Nephron progenitor cell (in vitro differentiated cells): ENCODE data around the gene GALNT7.

ENCODE experiments used
- DNase-seq: peaks from one replicate; pipeline ENCODE4 v3.0.0; 2021
- H3K27ac Mint-ChIP-seq: 2 replicates; pipeline ENCODE4 v1.8.0; 2021; ENCODE audit warnings: mild to moderate bottlenecking, moderate library complexity, mixed read lengths
- H3K27me3 Mint-ChIP-seq: 2 replicates; pipeline ENCODE4 v1.8.0; 2021; ENCODE audit warnings: mild to moderate bottlenecking, low read depth, mixed read lengths; ENCODE audit not compliant: poor library complexity
- H3K36me3 Mint-ChIP-seq: 2 replicates; pipeline ENCODE4 v1.8.0; 2021; ENCODE audit warnings: low read depth, mixed read lengths
- H3K4me1 Mint-ChIP-seq: 2 replicates; pipeline ENCODE4 v1.8.0; 2021; ENCODE audit warnings: mixed read lengths
- H3K4me3 Mint-ChIP-seq: 2 replicates; pipeline ENCODE4 v1.8.0; 2021; ENCODE audit warnings: mild to moderate bottlenecking, moderate library complexity, mixed read lengths
- H3K9me3 Mint-ChIP-seq: 2 replicates; pipeline ENCODE4 v1.8.0; 2021; ENCODE audit warnings: mild to moderate bottlenecking, moderate library complexity, mixed read lengths
- TF ChIP-seq, protein P1 (sequence below): fragments of 200-600 bp; sonication (generic); IDR thresholded peaks from 2 replicates; pipeline ENCODE4 v1.5.0; 2021; ENCODE audit warnings: antibody characterized with exemption

The GALNT7 gene

DNA sequence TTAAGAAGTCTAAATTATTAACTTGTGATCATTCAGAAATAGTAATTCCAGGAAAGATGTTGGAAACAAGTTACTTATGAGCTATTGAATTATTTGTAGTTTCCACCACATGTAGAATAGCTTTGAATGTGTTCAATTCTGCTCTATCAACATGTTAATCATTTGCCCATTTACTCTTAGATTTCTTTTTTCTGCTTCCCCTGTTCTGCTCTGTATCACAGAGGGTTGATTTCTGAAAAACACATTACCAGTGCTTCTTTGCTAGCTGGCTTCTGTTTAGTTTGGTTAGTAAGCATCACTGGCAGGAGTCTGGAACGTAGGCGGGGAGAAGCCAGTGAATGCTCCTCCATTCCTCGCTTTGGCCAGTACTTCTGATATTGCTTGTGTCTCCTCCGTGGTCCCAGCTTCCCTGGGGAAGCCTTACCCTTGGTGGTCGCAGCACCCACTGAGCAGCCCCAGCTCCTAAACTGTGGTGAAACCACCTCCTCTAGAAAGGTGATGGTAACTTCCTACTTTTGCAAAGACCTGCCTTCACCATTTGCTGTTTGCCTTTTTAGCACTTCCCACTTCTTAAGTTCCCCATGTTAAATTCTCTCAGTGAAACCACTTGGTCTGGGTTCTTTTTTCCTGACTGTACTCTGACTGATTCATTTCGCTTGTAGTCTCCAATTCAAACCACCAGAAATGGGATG, 40.3 kb upstream of the GALNT7 start:
- Mint-ChIP-seq H3K4me1 (no peaks in the 10 kb centered on the region), H3K9me3 (no peaks in the 10 kb centered on the region), H3K36me3 (no peaks in the 10 kb centered on the region), H3K27ac (no peak overlapping the region), H3K27me3 (peaks cover 11% of the 10 kb centered on the region), H3K4me3 (no peak overlapping the region)
- no peak for DNase-seq
- TF ChIP-seq, protein P1, sequence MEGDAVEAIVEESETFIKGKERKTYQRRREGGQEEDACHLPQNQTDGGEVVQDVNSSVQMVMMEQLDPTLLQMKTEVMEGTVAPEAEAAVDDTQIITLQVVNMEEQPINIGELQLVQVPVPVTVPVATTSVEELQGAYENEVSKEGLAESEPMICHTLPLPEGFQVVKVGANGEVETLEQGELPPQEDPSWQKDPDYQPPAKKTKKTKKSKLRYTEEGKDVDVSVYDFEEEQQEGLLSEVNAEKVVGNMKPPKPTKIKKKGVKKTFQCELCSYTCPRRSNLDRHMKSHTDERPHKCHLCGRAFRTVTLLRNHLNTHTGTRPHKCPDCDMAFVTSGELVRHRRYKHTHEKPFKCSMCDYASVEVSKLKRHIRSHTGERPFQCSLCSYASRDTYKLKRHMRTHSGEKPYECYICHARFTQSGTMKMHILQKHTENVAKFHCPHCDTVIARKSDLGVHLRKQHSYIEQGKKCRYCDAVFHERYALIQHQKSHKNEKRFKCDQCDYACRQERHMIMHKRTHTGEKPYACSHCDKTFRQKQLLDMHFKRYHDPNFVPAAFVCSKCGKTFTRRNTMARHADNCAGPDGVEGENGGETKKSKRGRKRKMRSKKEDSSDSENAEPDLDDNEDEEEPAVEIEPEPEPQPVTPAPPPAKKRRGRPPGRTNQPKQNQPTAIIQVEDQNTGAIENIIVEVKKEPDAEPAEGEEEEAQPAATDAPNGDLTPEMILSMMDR, result no peak

DNA sequence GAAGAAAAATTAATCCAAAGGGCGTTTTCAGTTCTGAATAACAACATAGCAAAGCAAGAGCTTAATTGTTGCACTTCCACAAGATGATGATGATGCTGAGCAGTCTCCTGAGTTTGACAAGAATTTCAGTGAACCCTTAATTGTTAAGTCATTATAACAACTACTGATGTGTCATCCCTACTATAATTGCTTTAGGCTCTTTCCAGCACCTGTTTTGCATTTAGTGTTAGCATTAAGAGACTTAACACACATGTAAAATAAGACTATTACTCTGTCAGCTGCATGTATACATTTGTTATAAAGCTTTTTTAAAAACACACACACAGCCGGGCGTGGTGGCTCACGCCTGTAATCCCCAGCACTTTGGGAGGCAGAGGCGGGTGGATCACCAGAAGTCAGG, 37.9 kb upstream of the GALNT7 start:
- Mint-ChIP-seq H3K27ac (no peak overlapping the region), H3K27me3 (peaks cover 11% of the 10 kb centered on the region), H3K36me3 (no peaks in the 10 kb centered on the region), H3K4me1 (no peaks in the 10 kb centered on the region), H3K9me3 (no peaks in the 10 kb centered on the region), H3K4me3 (no peak overlapping the region)
- DNase-seq, result no peak
- TF ChIP-seq, protein P1, result no peak

DNA sequence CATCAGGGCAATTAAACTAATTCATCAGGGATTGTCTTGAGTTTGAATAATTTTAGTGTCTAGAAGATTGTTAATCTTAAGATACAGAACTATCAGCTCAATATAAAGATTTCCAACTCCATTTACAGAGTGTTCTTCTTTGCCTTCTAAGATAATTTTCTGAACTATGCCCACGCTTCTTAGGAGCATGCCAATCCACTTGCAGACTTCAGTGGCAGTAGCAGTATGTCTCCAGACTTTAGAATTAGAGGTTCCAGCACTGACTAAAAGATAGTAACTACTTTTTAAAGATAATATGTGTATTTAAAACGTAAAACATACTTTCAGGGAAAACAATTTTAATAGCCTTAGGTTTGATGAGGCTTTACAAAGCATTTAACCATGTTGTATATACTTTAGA, 34.2 kb upstream of the GALNT7 start:
- DNase-seq, result no peak
- Mint-ChIP-seq H3K4me3 (no peak overlapping the region), H3K36me3 (no peaks in the 10 kb centered on the region), H3K4me1 (no peaks in the 10 kb centered on the region), H3K27me3 (peaks cover 8% of the 10 kb centered on the region), H3K27ac (no peak overlapping the region), H3K9me3 (no peaks in the 10 kb centered on the region)
- TF ChIP-seq, protein P1, result no peak

DNA sequence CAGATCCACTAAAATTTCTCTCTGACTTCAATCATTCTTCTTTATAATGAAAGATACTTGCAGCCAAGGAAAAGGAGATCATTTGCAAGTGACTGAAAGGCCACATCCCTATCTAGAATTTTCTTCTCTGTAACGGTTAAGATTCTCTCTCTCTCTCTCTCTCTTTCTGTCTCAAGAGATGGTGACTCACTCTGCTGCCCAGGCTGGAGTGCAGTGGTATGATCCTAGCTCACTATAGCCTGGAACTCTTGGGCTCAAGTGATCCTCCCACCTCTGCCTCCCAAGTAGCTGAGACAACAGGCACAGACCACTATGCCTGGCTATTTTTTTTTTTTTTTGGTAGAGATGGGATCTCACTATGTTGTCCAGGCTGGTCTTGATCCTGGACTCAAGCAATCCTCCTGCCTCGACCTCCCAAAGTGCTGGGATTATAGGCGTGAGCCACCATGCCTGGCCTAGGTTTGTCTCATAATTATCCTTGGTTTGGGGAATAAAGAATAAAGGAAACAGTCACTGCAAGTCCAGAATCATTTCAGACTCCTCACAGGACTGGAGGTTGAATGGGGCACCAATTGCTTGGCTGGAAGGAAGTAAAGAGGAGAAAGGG, 33.3 kb upstream of the GALNT7 start:
- H3K4me1 Mint-ChIP-seq, result no peaks in the 10 kb centered on the region
- no peak overlapping the region for H3K4me3 Mint-ChIP-seq
- TF ChIP-seq, protein P1, result no peak
- DNase-seq, result no peak
- H3K9me3 Mint-ChIP-seq, result no peaks in the 10 kb centered on the region
- H3K27me3 Mint-ChIP-seq, result peaks cover 8% of the 10 kb centered on the region
- no peaks in the 10 kb centered on the region for H3K36me3 Mint-ChIP-seq
- no peak overlapping the region for H3K27ac Mint-ChIP-seq

DNA sequence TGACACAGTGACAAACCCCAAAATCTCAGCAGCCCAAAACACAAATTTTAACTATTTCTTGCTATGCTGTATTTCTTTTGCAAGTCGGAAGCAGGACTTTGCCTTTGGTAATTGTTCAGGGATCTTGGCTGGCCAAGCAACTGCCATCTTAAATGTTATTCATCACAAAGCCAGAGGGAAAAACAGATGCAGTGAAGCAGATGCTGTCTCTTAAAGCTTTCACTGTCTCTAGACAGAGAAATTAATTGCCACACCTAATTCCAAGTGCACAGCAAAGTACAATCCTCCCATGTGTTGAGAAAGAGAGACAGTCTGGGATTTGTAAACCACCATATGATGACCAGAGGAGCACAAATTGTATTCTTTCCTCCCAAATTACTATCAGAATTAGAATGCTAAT, 30.0 kb upstream of the GALNT7 start:
- DNase-seq, result no peak
- TF ChIP-seq, protein P1, result no peak

DNA sequence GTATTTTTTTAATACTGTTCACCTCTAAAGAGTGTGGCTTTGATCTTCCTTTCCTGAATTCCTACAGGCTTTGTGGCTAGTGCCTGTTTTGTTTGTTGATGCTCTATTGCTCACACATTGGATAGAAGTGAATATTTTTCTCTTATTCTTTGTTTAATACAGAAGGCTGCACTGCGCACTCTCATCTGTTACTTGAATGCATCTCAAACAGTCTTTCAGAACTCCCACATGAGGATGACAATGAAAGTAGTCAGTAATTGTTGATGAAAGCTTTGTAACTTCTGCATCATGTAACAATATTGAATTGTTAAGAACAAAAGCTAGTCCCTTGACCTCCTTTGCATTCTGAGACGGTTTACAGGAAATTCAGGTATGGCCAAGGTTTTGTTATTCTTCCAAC, 29.1 kb upstream of the GALNT7 start:
- H3K36me3 Mint-ChIP-seq, result no peaks in the 10 kb centered on the region
- no peak overlapping the region for H3K27ac Mint-ChIP-seq
- no peaks in the 10 kb centered on the region for H3K27me3 Mint-ChIP-seq
- TF ChIP-seq, protein P1, result no peak
- H3K9me3 Mint-ChIP-seq, result no peaks in the 10 kb centered on the region
- no peak overlapping the region for H3K4me3 Mint-ChIP-seq
- DNase-seq, result no peak
- H3K4me1 Mint-ChIP-seq, result no peaks in the 10 kb centered on the region

More for the DNA sequence above, 30.0 kb upstream of the GALNT7 start:
- Mint-ChIP-seq H3K27ac (no peak overlapping the region), H3K9me3 (no peaks in the 10 kb centered on the region), H3K36me3 (no peaks in the 10 kb centered on the region), H3K27me3 (no peaks in the 10 kb centered on the region), H3K4me3 (no peak overlapping the region), H3K4me1 (no peaks in the 10 kb centered on the region)
